K562 (cell line): ENCODE measurements around the gene PADI4. TPM values are rescaled to one million over a fixed set of nuclear protein-coding genes. Genes with fewer than 3 reads are reported as not detected.

Source experiments
- BCOR ChIP-seq: fragments of 450-650 bp; IDR thresholded peaks from 2 replicates; pipeline ENCODE4 v1.6.1; 2016
- CBX1 ChIP-seq: sonication (generic); IDR thresholded peaks from 2 replicates; pipeline ENCODE4 v1.6.1; 2016; ENCODE audit warnings: antibody characterized with exemption, low read depth, mild to moderate bottlenecking
- FOXA3 ChIP-seq, 2 experiments: fragments of 450-650 bp in 1 of 2; sonication (generic) in 1 of 2; formaldehyde crosslinking; IDR thresholded peaks in 1 of 2; conservative IDR thresholded peaks in 1 of 2; 2 replicates each; pipeline versions ENCODE4 v1.4.0 to v1.8.0; 2020 to 2022; ENCODE audit warnings: mild to moderate bottlenecking in 2 of 2, missing genetic modification reagents in 1 of 2
- HSF4 ChIP-seq: fragments of 250-450 bp; sonication (Bioruptor Pico); IDR thresholded peaks from 2 replicates; pipeline ENCODE4 v2.1.2; 2022; ENCODE audit warnings: mild to moderate bottlenecking, moderate library complexity, borderline replicate concordance
- MAFK ChIP-seq: IDR thresholded peaks from 2 replicates; pipeline ENCODE4 v1.6.1; 2011; ENCODE audit warnings: low read length, improper control_type of control experiment
- MTA1 ChIP-seq: fragments of 450-650 bp; IDR thresholded peaks from 2 replicates; pipeline ENCODE4 v1.6.1; 2017; ENCODE audit warnings: borderline replicate concordance
- NRF1 ChIP-seq, 2 experiments: fragments of 450-650 bp; IDR thresholded peaks in 1 of 2; conservative IDR thresholded peaks in 1 of 2; 2 replicates each; pipeline ENCODE4 v1.6.1; 2014; ENCODE audit warnings: mild to moderate bottlenecking in 2 of 2
- PHB ChIP-seq: fragments of 250-450 bp; sonication (Bioruptor Pico); IDR thresholded peaks from 2 replicates; pipeline ENCODE4 v1.5.0; 2021
- SMARCC2 ChIP-seq: fragments of 450-650 bp; IDR thresholded peaks from 2 replicates; pipeline ENCODE4 v1.6.1; 2017; ENCODE audit warnings: antibody characterized with exemption, moderate library complexity, mild to moderate bottlenecking, low read depth
- ZFX ChIP-seq: sonication (generic); formaldehyde crosslinking; IDR thresholded peaks from 2 replicates; pipeline ENCODE4 v1.8.0; 2022; ENCODE audit warnings: mild to moderate bottlenecking, missing genetic modification reagents, moderate library complexity
- ZNF175 ChIP-seq: fragments of 200-800 bp; sonication (Bioruptor generic); IDR thresholded peaks from 2 replicates; pipeline ENCODE4 v1.6.1; 2016; ENCODE audit warnings: low read depth, mild to moderate bottlenecking, missing genetic modification characterization, missing compliant biosample characterization
- polyA plus RNA-seq, 8 experiments: library from polyadenylated mRNA; depleted of rRNA in 4 of 8; stranded (reverse) in 5 of 8; unstranded in 3 of 8; fragments of >200 nt; fragmentation: Nextera tagmentation in 2 of 8; fragmentation: Illumina TruSeq in 1 of 8; extraction: Ambion mirVana in 2 of 8; extraction: Trizol in 1 of 8; gene quantifications; 2 replicates each; pipeline versions ENCODE4 v1.2.1 to v1.2.3, GENCODE V29; 2011 to 2014; ENCODE audit warnings: inconsistent platforms in 1 of 8, missing spikeins in 1 of 8
- total RNA-seq, 7 experiments: library from RNA; depleted of rRNA in 6 of 7; stranded (reverse); fragments of >200 nt in 6 of 7; fragmentation: Illumina TruSeq in 2 of 7; extraction: Trizol in 2 of 7; gene quantifications; 2 replicates each; pipeline versions ENCODE4 v1.2.1 to v1.2.3, GENCODE V29; 2011 to 2021; ENCODE audit warnings: low replicate concordance in 1 of 7
- TF ChIP-seq, protein P1 (sequence below): fragments of 450-650 bp; IDR thresholded peaks from 2 replicates; pipeline ENCODE4 v1.6.1; 2017; ENCODE audit warnings: antibody characterized with exemption
- TF ChIP-seq, protein P2 (sequence below): fragments of 450-650 bp; IDR thresholded peaks from 2 replicates; pipeline ENCODE4 v1.7.0; 2016; ENCODE audit warnings: borderline replicate concordance
- TF ChIP-seq, protein P3 (sequence below): sonication (generic); formaldehyde crosslinking; IDR thresholded peaks from 2 replicates; pipeline ENCODE4 v1.8.1; 2023; ENCODE audit warnings: mild to moderate bottlenecking, missing genetic modification reagents
- TF ChIP-seq, protein P4 (sequence below): fragments of 250-450 bp; sonication (Bioruptor Pico); IDR thresholded peaks from 2 replicates; pipeline ENCODE4 v1.9.0; 2021; ENCODE audit warnings: mild to moderate bottlenecking
- TF ChIP-seq, protein P5 (sequence below): sonication (generic); formaldehyde crosslinking; IDR thresholded peaks from 2 replicates; pipeline ENCODE4 v1.8.1; 2023; ENCODE audit warnings: mild to moderate bottlenecking, missing genetic modification reagents, moderate library complexity
- TF ChIP-seq, protein P6 (sequence below): IDR thresholded peaks from 3 replicates; pipeline ENCODE4 v1.6.1; 2011; ENCODE audit warnings: borderline replicate concordance, mild to moderate bottlenecking; ENCODE audit not compliant: insufficient read length, insufficient read depth

PADI4 gene
- total and polyA plus RNA-seq, 9 of the 15 experiments (the other 6 are each of a cell fraction or from before 2014, with no cell fraction given) = 0.22 to 0.33 TPM; not detected in 7

DNA sequence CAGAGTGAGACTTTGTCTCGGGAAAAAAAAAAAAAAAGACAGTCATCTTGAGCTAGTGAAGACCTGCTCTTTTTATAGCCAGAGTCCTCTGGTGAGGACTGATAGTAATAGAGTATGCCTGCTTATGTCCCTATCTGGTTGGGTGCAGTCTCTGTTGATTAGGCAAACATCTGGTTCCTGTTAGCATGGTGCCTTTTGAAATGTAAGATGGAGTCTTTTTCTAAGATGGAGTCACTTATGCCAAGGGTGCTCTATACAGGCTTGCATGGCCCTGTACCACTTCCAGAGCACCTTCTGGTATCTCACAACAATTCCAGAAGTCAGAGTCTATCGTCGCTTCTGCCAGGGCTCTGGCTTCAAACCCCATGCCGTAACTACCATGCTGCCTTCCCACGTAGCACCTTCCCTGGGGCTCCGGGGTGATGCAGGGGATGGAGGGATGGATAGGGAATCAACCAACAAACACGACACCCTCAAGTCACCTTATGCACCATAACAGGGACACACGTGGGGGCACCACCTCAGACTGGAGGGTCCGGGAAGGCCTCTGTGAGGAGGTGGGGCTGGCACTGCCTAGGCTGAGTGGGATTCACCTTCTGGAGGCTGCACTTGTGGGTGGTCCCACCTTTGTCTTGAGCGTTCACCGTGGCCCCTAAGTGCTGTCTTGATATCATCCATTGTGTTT is 52.4 kb downstream of the PADI4 start (continued):
- TF ChIP-seq, protein P1, sequence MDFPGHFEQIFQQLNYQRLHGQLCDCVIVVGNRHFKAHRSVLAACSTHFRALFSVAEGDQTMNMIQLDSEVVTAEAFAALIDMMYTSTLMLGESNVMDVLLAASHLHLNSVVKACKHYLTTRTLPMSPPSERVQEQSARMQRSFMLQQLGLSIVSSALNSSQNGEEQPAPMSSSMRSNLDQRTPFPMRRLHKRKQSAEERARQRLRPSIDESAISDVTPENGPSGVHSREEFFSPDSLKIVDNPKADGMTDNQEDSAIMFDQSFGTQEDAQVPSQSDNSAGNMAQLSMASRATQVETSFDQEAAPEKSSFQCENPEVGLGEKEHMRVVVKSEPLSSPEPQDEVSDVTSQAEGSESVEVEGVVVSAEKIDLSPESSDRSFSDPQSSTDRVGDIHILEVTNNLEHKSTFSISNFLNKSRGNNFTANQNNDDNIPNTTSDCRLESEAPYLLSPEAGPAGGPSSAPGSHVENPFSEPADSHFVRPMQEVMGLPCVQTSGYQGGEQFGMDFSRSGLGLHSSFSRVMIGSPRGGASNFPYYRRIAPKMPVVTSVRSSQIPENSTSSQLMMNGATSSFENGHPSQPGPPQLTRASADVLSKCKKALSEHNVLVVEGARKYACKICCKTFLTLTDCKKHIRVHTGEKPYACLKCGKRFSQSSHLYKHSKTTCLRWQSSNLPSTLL = no peak
- TF ChIP-seq SMARCC2 (no peak), PHB (CRISPR knock-in tag) (no peak), MTA1 (peak; percentile 64; the same call in 1 of the 2 replicates), ZNF175 (CRISPR knock-in tag) (peak; percentile 99), MAFK (no peak), ZFX (CRISPR knock-in tag) (no peak; the same call in 1 of the 2 replicates), HSF4 (CRISPR knock-in tag) (peak; percentile 100), FOXA3 (CRISPR knock-in tag; conservative IDR thresholded peaks at IDR 0.05 in 1 of 2, IDR thresholded peaks at IDR 0.05 in 1 of 2) (peak in 1 of 2 experiments; percentile 70; a peak in 2 of 4 replicates), BCOR (no peak; the same call in 1 of the 2 replicates), NRF1 (conservative IDR thresholded peaks at IDR 0.05 in 1 of 2, IDR thresholded peaks at IDR 0.05 in 1 of 2) (no peak), CBX1 (no peak)
- TF ChIP-seq, protein P2, sequence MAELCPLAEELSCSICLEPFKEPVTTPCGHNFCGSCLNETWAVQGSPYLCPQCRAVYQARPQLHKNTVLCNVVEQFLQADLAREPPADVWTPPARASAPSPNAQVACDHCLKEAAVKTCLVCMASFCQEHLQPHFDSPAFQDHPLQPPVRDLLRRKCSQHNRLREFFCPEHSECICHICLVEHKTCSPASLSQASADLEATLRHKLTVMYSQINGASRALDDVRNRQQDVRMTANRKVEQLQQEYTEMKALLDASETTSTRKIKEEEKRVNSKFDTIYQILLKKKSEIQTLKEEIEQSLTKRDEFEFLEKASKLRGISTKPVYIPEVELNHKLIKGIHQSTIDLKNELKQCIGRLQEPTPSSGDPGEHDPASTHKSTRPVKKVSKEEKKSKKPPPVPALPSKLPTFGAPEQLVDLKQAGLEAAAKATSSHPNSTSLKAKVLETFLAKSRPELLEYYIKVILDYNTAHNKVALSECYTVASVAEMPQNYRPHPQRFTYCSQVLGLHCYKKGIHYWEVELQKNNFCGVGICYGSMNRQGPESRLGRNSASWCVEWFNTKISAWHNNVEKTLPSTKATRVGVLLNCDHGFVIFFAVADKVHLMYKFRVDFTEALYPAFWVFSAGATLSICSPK = no peak
- TF ChIP-seq, protein P3, sequence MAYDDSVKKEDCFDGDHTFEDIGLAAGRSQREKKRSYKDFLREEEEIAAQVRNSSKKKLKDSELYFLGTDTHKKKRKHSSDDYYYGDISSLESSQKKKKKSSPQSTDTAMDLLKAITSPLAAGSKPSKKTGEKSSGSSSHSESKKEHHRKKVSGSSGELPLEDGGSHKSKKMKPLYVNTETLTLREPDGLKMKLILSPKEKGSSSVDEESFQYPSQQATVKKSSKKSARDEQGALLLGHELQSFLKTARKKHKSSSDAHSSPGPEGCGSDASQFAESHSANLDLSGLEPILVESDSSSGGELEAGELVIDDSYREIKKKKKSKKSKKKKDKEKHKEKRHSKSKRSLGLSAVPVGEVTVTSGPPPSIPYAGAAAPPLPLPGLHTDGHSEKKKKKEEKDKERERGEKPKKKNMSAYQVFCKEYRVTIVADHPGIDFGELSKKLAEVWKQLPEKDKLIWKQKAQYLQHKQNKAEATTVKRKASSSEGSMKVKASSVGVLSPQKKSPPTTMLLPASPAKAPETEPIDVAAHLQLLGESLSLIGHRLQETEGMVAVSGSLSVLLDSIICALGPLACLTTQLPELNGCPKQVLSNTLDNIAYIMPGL = no peak
- TF ChIP-seq, protein P4, sequence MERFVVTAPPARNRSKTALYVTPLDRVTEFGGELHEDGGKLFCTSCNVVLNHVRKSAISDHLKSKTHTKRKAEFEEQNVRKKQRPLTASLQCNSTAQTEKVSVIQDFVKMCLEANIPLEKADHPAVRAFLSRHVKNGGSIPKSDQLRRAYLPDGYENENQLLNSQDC (CRISPR knock-in tag) = peak; percentile 97
- TF ChIP-seq, protein P5, sequence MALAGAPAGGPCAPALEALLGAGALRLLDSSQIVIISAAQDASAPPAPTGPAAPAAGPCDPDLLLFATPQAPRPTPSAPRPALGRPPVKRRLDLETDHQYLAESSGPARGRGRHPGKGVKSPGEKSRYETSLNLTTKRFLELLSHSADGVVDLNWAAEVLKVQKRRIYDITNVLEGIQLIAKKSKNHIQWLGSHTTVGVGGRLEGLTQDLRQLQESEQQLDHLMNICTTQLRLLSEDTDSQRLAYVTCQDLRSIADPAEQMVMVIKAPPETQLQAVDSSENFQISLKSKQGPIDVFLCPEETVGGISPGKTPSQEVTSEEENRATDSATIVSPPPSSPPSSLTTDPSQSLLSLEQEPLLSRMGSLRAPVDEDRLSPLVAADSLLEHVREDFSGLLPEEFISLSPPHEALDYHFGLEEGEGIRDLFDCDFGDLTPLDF = no peak
- TF ChIP-seq, protein P6, sequence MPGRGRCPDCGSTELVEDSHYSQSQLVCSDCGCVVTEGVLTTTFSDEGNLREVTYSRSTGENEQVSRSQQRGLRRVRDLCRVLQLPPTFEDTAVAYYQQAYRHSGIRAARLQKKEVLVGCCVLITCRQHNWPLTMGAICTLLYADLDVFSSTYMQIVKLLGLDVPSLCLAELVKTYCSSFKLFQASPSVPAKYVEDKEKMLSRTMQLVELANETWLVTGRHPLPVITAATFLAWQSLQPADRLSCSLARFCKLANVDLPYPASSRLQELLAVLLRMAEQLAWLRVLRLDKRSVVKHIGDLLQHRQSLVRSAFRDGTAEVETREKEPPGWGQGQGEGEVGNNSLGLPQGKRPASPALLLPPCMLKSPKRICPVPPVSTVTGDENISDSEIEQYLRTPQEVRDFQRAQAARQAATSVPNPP = no peak
